GM18861 (cell line): ENCODE results near the gene MED20.

Experiments
- ATAC-seq: cut with Tn5 transposase; IDR thresholded peaks from one replicate; pipeline ENCODE4 v1.9.1; 2021; ENCODE audit not compliant: unreplicated experiment

MED20 gene

GRCh38 chr6:41941280-41942066, 20.5 kb upstream of the MED20 start, which contains the start of gene CCND3:
TSS of gene CCND3 (minus strand) at chr6:41941808. CDS start at chr6:41941649, 159 bp downstream.
- ATAC-seq: peak; percentile 75

- ATAC-seq: no peak
Observed at GRCh38 chr6:41940759-41941279, 19.9 kb upstream of the MED20 start.

- no peak for ATAC-seq
Observed at GRCh38 chr6:41939848-41940758, 19.2 kb upstream of the MED20 start.

- ATAC-seq: no peak
Observed at GRCh38 chr6:41939176-41939847, 18.4 kb upstream of the MED20 start.

GRCh38 chr6:41938590-41939175, 17.7 kb upstream of the MED20 start:
- no peak for ATAC-seq

GRCh38 chr6:41937861-41938574, 17.1 kb upstream of the MED20 start:
- no peak for ATAC-seq

- ATAC-seq: no peak
Observed at GRCh38 chr6:41937472-41937860, 16.5 kb upstream of the MED20 start.

- no peak for ATAC-seq
Observed at GRCh38 chr6:41936073-41936837, 15.3 kb upstream of the MED20 start.

- ATAC-seq: no peak
Observed at GRCh38 chr6:41935685-41936072, 14.7 kb upstream of the MED20 start.

- ATAC-seq: no peak
Observed at GRCh38 chr6:41935193-41935574, 14.2 kb upstream of the MED20 start.

- ATAC-seq: no peak
Observed at GRCh38 chr6:41934278-41935192, 13.6 kb upstream of the MED20 start.

- ATAC-seq: no peak
Observed at GRCh38 chr6:41932378-41932777, 11.4 kb upstream of the MED20 start.

- ATAC-seq: no peak
Observed at GRCh38 chr6:41931792-41932191, 10.9 kb upstream of the MED20 start.

GRCh38 chr6:41929924-41930323, 9.0 kb upstream of the MED20 start:
- no peak for ATAC-seq

- no peak for ATAC-seq
Observed at GRCh38 chr6:41927253-41927652, 6.3 kb upstream of the MED20 start.

GRCh38 chr6:41922154-41922553, 1.2 kb upstream of the MED20 start:
- ATAC-seq: no peak

- ATAC-seq: no peak
Observed at GRCh38 chr6:41921712-41921998, 716 bp upstream of the MED20 start.

GRCh38 chr6:41917528-41917927, 3.4 kb downstream of the MED20 start:
- no peak for ATAC-seq
